CD4-positive, alpha-beta T cell treated with Interleukin-17A for 1 hour (primary cell): ENCODE data around the gene HIBCH.
"Not testable (repeated sequence)": the region's sequence is repeated elsewhere in the genome, so short reads cannot be mapped to it uniquely, and the experiment has no call there.

Experiments used
- DNase-seq: peaks from one replicate; pipeline ENCODE4 v3.0.0-alpha.2; 2020

HIBCH gene

GRCh38 chr2:190222745-190223144, 96.9 kb downstream of the HIBCH start:
- DNase-seq = not testable (repeated sequence)

GRCh38 chr2:190221429-190221828, 98.2 kb downstream of the HIBCH start:
- DNase-seq = no peak

GRCh38 chr2:190219186-190219585, 100.4 kb downstream of the HIBCH start:
- no peak for DNase-seq

DNA sequence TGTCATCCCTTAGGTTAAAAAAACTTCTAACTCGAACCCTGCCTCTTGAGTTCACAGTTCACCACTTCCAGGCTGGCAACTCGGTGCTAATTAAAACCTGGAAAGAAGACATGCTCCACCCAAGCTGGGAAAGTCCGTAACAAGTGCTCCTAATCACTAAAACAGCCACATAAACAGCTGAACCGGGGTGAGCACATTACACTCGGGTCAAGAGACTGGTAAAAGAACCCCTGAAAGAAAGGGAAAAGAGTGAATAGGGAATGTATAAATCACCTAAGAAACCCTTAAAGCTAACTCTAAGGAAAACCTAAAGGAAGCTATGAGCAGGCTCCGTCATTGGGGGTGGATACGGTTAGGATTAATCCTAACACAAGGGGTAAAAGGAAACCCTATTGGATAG, 102.0 kb downstream of the HIBCH start:
- no peak for DNase-seq

DNA sequence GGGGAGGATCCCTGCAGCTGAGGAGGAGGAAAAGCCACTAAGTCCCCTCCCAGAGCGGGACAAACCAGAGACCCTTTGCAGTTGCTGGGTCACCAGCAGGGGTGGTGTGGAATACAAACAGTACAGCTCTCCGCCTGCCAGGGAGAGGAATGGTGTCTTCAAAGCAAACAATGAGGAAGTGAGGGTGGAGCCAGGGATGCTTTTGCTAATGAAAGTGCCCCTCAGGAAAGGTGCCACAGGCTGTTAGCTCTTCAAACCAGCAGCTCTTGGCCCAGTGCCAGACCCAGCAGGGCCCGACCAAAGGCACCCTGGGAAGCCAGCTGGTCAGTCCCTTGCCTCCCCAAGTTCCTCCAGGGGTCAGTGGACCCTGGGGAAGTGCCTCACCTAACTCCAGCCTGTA, 102.8 kb downstream of the HIBCH start:
- no peak for DNase-seq

DNA sequence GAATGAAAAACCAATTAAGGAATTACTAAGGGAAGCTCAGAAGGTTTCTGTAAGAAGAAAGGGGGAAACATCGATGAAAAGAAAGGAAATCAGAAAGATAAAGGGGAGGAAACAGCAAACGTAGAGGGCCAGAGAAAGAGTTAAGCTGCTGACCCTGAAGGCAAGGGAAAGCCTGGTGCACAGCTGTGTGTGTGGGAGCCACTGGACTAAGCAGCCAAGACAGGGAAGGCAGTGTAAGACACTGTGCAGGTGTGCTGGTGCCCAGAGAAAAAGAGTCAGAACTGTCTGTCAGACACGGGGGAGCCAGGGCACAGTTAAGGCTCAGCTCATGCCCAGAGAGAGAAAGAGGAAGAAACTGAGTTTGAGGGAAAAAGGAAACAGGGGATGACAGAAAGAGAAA, 104.0 kb downstream of the HIBCH start:
- DNase-seq = no peak

DNA sequence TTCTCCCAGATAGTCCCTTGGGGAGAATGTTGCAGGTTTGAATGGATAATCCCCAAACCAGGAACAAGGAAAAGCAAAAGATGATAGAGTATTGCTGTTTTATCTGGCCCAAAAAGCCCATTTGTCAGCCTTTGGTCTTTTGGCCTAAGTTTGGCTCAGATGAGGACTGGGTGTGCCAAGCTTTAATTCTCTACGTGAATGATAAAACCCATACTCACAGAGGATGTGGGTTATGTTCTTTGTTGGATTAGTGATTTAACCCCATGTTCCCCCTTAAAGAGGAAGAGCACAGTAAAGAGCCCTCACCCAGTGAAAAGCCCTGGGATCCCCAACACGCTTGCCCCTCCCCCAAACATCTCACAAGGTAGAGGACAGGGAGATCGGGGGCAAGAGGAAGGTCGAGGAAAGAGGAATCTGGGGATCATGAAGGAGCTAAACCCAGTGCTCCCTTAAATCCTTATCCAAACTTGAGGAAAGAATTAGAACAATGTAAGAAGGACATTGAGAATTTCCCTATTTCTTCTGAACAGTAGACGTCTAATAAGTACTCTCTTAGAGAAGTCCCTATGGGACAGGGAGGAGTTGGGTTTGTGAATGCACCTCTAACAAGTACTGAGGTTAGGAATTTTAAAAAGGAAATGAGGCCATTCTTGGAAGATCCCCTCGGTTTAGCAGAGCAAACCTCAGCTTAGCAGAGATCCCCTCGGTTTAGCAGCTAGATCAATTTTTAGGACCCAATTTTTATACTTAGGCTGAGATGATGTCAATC, 105.0 kb downstream of the HIBCH start:
- DNase-seq = no peak

DNA sequence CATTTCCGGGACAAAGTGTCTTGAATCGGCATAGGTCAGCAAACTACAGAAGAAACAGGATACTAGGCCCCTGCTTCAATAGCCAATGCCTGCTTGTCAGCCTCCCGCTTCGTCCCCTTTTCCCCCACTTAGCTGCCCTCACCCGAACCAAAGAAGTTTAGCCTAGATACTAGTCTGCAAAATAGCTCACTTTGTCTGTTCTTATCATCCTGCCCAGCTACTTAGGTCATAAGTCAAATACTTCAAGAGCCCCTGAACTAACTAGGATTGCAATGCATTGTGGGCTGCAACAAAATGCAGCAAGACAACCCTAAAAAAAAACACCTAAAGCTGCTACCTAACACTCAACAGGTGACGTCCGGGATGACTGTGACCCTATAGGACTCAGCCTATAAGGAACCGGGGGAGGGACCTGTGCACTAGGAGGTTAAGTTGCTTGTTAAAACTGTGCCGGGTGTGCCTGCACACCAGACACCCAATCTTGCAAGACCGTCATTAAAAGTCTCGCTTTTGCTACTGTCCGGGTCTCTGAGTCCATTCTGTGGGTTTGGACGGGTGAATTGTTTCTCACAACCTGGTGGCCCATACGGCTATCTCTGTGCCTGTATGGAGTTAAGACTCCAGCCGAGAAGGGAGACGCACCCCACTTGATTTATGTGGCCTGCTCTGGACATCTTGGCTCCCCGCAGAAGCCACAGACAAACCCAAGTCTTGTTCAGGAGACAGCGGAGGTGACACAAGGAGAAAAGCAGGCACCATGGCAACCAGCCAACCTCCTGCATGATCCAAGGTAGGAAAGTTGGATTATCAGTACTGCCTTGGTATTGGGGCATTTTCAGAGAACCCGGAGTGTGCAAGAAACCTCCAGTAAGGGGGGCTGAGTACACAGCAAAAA, 105.9 kb downstream of the HIBCH start:
- no peak for DNase-seq

DNA sequence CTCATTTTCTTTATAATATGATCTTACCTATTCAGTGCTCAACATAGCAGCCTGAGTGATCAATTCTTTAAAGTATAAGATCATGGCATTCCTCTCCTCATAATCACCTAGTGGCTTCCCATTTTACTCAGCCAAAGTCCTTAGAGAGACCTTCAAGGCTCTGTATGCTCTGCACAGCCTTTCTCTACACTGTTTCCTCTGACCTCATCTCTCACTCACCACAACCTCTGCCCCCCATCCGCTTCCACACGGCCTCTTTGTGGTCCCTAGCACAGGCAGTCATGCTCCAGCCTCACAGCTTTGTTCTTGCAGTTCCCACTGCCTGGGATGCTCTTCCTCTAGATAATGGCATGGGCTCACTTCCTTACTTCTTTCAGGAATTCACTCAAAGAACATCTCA, 109.2 kb downstream of the HIBCH start:
- DNase-seq = no peak

DNA sequence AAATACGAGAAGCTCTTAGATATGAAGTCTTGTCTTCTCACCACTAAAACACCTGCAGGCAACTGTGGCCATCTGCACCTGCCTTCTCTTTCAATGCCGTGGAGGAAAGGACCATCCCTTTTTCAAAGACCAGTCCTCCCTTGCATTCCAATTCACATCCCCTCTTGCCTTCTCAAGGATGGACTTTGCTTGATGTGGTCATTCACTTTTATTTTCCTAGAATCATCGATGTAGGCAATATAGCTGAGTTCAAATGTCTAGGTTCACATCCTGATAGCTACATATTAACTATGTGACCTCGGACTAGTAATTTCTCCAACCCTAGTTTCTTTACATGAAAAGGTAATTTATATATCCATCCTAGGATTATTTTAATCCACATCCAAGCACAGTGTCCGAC, 110.1 kb downstream of the HIBCH start:
- no peak for DNase-seq

DNA sequence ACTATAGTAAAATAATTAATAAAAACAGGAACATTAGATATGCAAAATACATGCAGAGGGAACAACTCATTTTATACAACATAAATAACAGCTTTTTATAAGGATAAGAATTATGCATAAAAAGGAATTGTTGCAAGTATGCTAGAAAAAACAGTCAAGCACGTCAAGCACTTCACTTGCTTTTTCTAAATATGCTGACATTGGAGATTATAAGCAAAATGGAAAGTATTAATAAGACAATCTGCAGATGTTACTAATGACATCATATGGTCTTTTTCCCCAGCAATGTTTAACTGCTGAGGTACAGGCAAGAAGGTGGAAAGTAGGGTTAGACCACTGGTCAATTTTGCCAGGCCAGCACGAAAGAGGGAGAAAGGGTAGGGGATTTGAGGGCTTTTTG, 111.7 kb downstream of the HIBCH start:
- DNase-seq = no peak

GRCh38 chr2:190205657-190206056, 114.0 kb downstream of the HIBCH start:
- DNase-seq = no peak

- no peak for DNase-seq
These were observed 117.0 kb downstream of the HIBCH start for GRCh38 chr2:190202604-190203003.

- DNase-seq = no peak
These were observed 117.6 kb downstream of the HIBCH start for GRCh38 chr2:190202018-190202417.

DNA sequence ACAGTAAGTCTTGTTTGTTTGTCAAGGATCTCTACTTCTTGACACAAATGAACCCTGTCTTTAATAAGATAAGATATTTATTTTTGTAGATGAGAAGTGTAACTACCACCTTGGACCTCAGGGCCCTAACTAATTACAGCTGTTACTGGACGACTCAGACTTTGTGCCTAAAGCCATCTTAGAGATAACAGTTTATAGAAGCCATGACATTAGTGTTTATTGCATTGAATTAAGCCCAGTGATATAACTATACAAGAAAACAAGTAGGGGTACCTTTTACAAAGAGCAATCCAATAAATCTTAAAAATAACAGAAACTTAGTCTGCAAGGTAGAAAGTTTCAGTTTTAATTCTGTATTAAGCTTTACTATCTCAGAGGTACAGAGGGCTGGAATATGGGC, 119.0 kb downstream of the HIBCH start:
- DNase-seq = no peak

DNA sequence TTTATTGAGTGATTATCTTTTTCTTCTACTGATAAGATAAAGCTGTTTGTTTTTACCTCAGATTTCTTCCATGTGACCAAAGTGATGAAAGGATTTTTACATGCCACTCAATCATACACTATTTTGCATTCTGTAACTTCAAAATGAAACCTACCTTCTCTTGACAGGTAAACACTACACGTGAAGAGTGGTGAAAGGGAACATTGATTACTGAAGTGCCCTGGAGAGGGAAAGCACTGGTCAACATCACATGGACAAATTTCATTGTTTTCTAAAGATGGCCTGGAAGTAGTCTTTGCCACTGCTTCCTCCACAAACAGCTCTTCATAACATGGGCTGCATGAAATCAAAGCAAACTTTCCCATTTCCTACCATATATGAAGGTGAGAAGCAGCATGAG, 120.1 kb downstream of the HIBCH start:
- DNase-seq = no peak

- no peak for DNase-seq
These were observed 120.5 kb downstream of the HIBCH start for GRCh38 chr2:190199109-190199508.

DNA sequence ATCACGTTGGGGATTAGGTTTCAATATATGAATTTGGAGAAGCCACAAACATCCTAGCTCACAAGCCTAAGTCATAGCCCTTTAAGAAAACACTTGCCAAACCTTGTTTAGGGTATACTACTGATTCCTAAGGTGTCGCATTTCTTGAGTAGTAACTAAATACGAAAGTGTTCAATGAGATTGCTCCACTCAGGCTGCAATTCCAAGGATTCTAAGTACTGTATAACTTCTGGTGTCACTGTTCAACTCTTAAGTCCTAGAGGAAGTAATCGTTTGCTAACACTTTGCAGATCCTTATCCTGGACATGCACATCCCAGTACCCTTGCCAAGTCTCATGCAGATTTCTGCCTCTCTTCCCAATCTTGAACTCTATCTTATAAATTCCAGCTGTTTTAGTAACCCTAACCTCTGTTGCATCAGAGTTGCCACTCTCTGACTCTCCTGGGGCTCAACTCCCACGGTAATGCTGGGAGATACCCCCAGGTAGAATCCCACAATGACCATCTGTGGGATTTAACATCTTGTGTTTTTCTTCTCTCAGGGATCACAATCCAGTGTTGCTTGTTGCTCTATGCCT, 122.4 kb downstream of the HIBCH start:
- DNase-seq = no peak

- DNase-seq = no peak
These were observed 129.0 kb downstream of the HIBCH start for GRCh38 chr2:190190507-190191162.

DNA sequence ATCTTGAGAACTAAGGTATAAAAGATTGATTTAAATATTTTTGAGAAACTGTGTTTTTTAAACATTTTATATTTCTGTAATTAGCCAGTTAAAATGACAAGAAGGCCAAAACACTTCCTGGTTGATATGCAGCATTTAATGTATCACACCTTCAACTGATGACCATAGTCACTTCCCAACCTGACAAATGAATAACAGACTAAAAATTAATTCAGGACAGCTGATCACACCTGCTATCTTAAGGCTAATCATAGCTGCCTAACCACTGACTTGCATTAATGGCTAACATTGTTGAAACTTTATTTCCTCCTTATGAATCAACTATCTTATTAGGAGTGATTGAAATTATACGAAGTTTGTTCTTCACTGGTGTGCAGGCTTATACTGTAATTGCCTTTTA, 131.3 kb downstream of the HIBCH start:
- no peak for DNase-seq

- no peak for DNase-seq
These were observed 133.4 kb downstream of the HIBCH start for GRCh38 chr2:190186238-190186637.

GRCh38 chr2:190185380-190185779, 134.2 kb downstream of the HIBCH start:
- no peak for DNase-seq

DNA sequence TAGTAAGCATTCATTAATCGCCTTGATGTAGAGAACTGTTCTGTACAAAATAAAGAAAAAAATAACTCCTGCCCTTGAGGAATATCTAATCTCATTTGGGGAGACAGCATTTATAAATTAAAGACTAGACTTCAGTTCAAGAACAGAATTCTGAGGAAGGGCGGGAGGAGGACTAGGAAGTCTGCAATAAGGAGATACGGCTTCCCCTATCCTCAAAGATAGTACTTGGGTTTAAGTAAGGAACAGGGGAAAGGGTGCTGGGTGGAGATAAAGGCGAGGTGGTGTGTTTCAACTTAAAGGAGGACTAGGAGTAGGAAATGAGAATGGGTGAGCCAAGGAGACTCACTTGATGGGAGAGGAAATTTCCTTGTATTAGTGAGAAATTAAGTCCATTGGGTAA, 135.2 kb downstream of the HIBCH start:
- no peak for DNase-seq
